HepG2 (cell line): ENCODE data around the gene LZTS2. TPM values are rescaled to one million over a fixed set of nuclear protein-coding genes. Genes with fewer than 3 reads are reported as not detected.

ENCODE experiments used
- ATAC-seq: fragments of 200-7000 bp; cut with Tn5 transposase; 3 replicates; pipeline ENCODE4 v1.9.1; 2020; ENCODE audit warnings: mild to moderate bottlenecking, moderate library complexity
- BruUV-seq: library from RNA; stranded (reverse); fragments of 400-500 nt; replicated peaks from 2 replicates; lab custom pipeline; 2021; lab: Mats Ljungman, UMichigan
- CTCF ChIA-PET: fragments of 300-600 bp; formaldehyde crosslinking; extraction: SDS; loops from one replicate; lab custom pipeline; 2021; ENCODE audit warnings: low total read pairs, inconsistent platforms, low intra/inter-chr PET ratio; lab: Yijun Ruan, JAX
- POLR2A ChIA-PET: fragments of 350-600 bp; sonication (Branson Sonifier 250); formaldehyde crosslinking; loops from one replicate; lab custom pipeline; 2020; ENCODE audit warnings: antibody characterized with exemption, inconsistent platforms; lab: Yijun Ruan, JAX
- DNase-seq: peaks from one replicate; pipeline ENCODE4 v3.0.0-alpha.2; 2015; ENCODE audit warnings: low spot score
- FAIRE-seq: peaks from 3 replicates; lab custom pipeline; 2011; peaks lifted over from hg19 to GRCh38; lab: Jason Lieb, UNC
- H2AFZ ChIP-seq: one replicate; pipeline ENCODE4 v1.6.1; 2011; ENCODE audit warnings: low read length, inconsistent platforms
- H3K27ac ChIP-seq: fragments of 300-600 bp; 3 replicates; pipeline ENCODE4 v1.8.0; 2011; ENCODE audit warnings: mixed run types, mild to moderate bottlenecking, mixed read lengths, low read length, inconsistent platforms; ENCODE audit not compliant: insufficient read depth; ENCODE audit errors: extremely low read length
- H3K27me3 ChIP-seq, 2 experiments: fragments of 200-600 bp in 1 of 2; 2 replicates in 1 of 2; 3 replicates in 1 of 2; pipeline versions ENCODE4 v1.6.0 to v1.8.0; 2011; ENCODE audit warnings: low read length in 2 of 2, mild to moderate bottlenecking in 2 of 2, moderate library complexity in 2 of 2, inconsistent platforms in 1 of 2; ENCODE audit not compliant: insufficient read depth in 2 of 2, control insufficient read depth in 1 of 2
- H3K36me3 ChIP-seq, 2 experiments: fragments of 200-600 bp in 1 of 2; replicated peaks in 1 of 2; 2 replicates in 1 of 2; 3 replicates in 1 of 2; pipeline versions ENCODE4 v1.5.1 to v1.8.0; 2011; ENCODE audit warnings: low read length in 2 of 2, inconsistent platforms in 1 of 2; ENCODE audit not compliant: insufficient read depth in 2 of 2, control insufficient read depth in 1 of 2
- H3K4me1 ChIP-seq: 2 replicates; pipeline ENCODE4 v1.5.1; 2012; ENCODE audit warnings: low read length, inconsistent platforms; ENCODE audit not compliant: insufficient read depth
- H3K4me2 ChIP-seq: 2 replicates; pipeline ENCODE4 v1.6.0; 2011; ENCODE audit warnings: low read depth, low read length, inconsistent platforms
- H3K4me3 ChIP-seq, 3 experiments: fragments of 200-600 bp in 1 of 3; sonication (generic), shearing (Covaris generic) in 1 of 3; replicated peaks in 1 of 3; 2 replicates each; pipeline ENCODE4 v1.5.1; 2011 to 2016; ENCODE audit warnings: low read length in 3 of 3, inconsistent platforms in 2 of 3, low read depth in 2 of 3, mild to moderate bottlenecking in 2 of 3, control low read depth in 1 of 3, mixed read lengths in 1 of 3; ENCODE audit not compliant: insufficient read depth in 1 of 3
- H3K79me2 ChIP-seq: one replicate; pipeline ENCODE4 v1.6.1; 2011; ENCODE audit warnings: low read length, inconsistent platforms; ENCODE audit not compliant: insufficient read depth
- H3K9ac ChIP-seq: 2 replicates; pipeline ENCODE4 v1.6.0; 2011; ENCODE audit warnings: mild to moderate bottlenecking, low read depth, low read length, inconsistent platforms; ENCODE audit not compliant: insufficient read depth
- H3K9me3 ChIP-seq: 2 replicates; pipeline ENCODE4 v1.5.1; 2012; ENCODE audit warnings: mild to moderate bottlenecking, low read length
- H4K20me1 ChIP-seq: 2 replicates; pipeline ENCODE4 v1.6.0; 2011; ENCODE audit warnings: inconsistent platforms, mild to moderate bottlenecking, low read length, moderate library complexity; ENCODE audit not compliant: insufficient read depth
- HDAC1 ChIP-seq: sonication (generic); formaldehyde crosslinking; IDR thresholded peaks from 2 replicates; pipeline ENCODE4 v1.5.1; 2020; ENCODE audit warnings: mild to moderate bottlenecking, missing genetic modification reagents
- TMF1 ChIP-seq: sonication (generic); formaldehyde crosslinking; IDR thresholded peaks from 2 replicates; pipeline ENCODE4 v1.8.1; 2022; ENCODE audit warnings: low read depth, missing genetic modification reagents
- TRIM24 ChIP-seq: sonication (generic); formaldehyde crosslinking; IDR thresholded peaks from 2 replicates; pipeline ENCODE4 v1.8.0; 2022; ENCODE audit warnings: mild to moderate bottlenecking, missing genetic modification reagents
- ZBTB2 ChIP-seq: sonication (generic); formaldehyde crosslinking; IDR thresholded peaks from 2 replicates; pipeline ENCODE4 v1.8.0; 2022; ENCODE audit warnings: low read depth, missing genetic modification reagents
- ZFP91 ChIP-seq: sonication (generic); formaldehyde crosslinking; IDR thresholded peaks from 2 replicates; pipeline ENCODE4 v1.9.0; 2022; ENCODE audit warnings: missing genetic modification reagents, mild to moderate bottlenecking, borderline replicate concordance
- ZNF780A ChIP-seq: sonication (generic); formaldehyde crosslinking; IDR thresholded peaks from 2 replicates; pipeline ENCODE4 v1.8.0; 2022; ENCODE audit warnings: mild to moderate bottlenecking, missing genetic modification reagents, moderate library complexity
- ZNF879 ChIP-seq: sonication (generic); formaldehyde crosslinking; IDR thresholded peaks from 2 replicates; pipeline ENCODE4 v1.8.1; 2023; ENCODE audit warnings: missing genetic modification reagents
- WGBS: methylation state at CpG from one replicate; pipeline ENCODE4 v1.1.6; 2017; ENCODE audit warnings: low lambda C conversion rate; 5-methylcytosine and 5-hydroxymethylcytosine counted together
- in situ Hi-C: cut with HindIII; loops from 2 replicates; pipeline ENCODE4 v1.10.0; 2017; ENCODE audit warnings: low pct_unique_long_range_greater_than_20kb; ENCODE audit not compliant: extremely low pct_ligation_motif_present
- intact Hi-C: fragments of 100-400 bp; cut with micrococcal nuclease; formaldehyde crosslinking; loops from one replicate; pipeline ENCODE4 v1.10.0; 2022; ENCODE audit not compliant: unreplicated experiment
- polyA plus RNA-seq, 8 experiments: library from polyadenylated mRNA; depleted of rRNA in 3 of 8; stranded (reverse) in 7 of 8; unstranded in 1 of 8; fragments of >200 nt; fragmentation: Illumina TruSeq in 4 of 8; extraction: Trizol in 4 of 8; gene quantifications; 2 replicates each; pipeline versions ENCODE4 v1.2.1 to v1.2.3, GENCODE V29; 2011 to 2016; ENCODE audit warnings: low read depth in 4 of 8, missing spikeins in 1 of 8, mixed read lengths in 1 of 8; ENCODE audit not compliant: insufficient read depth in 1 of 8
- total RNA-seq, 5 experiments: library from RNA; depleted of rRNA; stranded (reverse); fragments of >200 nt; fragmentation: Illumina TruSeq; extraction: Trizol; gene quantifications; 2 replicates each; pipeline ENCODE4 v1.2.3, GENCODE V29; 2016; ENCODE audit warnings: low read depth in 1 of 5
- TF ChIP-seq, protein P1 (sequence below): sonication (generic); formaldehyde crosslinking; IDR thresholded peaks from 2 replicates; pipeline ENCODE4 v1.9.0; 2021; ENCODE audit warnings: missing genetic modification reagents, mild to moderate bottlenecking, borderline replicate concordance
- TF ChIP-seq, protein P2 (sequence below): IDR thresholded peaks from 2 replicates; pipeline ENCODE4 v1.6.1; 2012; ENCODE audit warnings: low read depth, low read length, improper control_type of control experiment
- TF ChIP-seq, protein P3 (sequence below): sonication (generic); formaldehyde crosslinking; IDR thresholded peaks from 2 replicates; pipeline ENCODE4 v1.8.1; 2023; ENCODE audit warnings: mild to moderate bottlenecking, missing genetic modification reagents, borderline replicate concordance

The LZTS2 gene
- total and polyA plus RNA-seq, 2 of the 13 experiments (the other 11 are each of a cell fraction or from before 2014, with no cell fraction given) = 43.6 to 65.6 TPM

DNA sequence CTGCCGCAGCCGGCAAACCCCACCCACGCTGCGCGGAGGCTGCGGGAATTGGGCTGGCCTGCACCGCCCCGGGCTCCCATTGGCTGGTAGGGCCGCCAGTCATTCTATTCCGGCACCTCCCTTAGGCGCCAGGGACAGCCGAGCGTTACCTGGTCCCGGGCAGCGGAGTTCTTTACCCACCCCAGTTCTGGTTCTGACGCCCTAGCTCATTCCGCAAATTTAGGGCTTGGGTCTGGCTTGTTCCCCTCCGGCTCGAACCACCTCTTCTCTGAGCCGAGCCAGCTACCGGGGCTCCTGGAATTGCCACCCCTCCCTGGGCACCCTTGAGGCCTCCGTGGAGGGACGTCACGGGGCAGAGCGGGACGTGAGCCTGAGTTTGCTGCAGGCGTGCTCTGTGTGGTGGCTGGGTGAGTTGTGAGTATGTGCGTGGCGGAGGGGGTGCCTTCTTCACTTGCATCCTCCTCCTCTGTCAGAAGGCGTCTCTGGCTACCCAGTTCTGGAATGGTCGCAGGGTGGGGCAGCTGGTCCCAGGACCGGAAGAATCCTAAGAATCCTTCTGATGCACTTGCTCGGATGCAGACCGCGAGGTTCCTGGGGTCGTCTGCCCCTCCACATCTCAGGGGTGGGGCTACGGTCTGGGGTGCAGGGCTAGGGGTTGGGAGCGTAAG is 31.7 kb downstream of the LZTS2 start, which contains the start of the genes PDZD7 and SFXN3 (continued):
- TF ChIP-seq, protein P1, sequence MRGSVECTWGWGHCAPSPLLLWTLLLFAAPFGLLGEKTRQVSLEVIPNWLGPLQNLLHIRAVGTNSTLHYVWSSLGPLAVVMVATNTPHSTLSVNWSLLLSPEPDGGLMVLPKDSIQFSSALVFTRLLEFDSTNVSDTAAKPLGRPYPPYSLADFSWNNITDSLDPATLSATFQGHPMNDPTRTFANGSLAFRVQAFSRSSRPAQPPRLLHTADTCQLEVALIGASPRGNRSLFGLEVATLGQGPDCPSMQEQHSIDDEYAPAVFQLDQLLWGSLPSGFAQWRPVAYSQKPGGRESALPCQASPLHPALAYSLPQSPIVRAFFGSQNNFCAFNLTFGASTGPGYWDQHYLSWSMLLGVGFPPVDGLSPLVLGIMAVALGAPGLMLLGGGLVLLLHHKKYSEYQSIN (CRISPR knock-in tag) = no peak
- TF ChIP-seq, all 625 proteins: peak for 53

GRCh38 chr10:101031796-101032636 is 32.4 kb downstream of the LZTS2 start:
- peak overlapping the region; percentile 77 for H3K9ac ChIP-seq
- no peaks in the 10 kb centered on the region for H3K79me2 ChIP-seq
- ATAC-seq = peak; percentile 71
- CTCF ChIA-PET = no interaction called here
- in situ Hi-C loops (loop anchor here (5.0 kb wide), 1 partner anchor 35 kb away; no protein-coding TSS in a partner anchor), intact Hi-C loops (loop anchor here (5.0 kb wide), 1 partner anchor 35 kb away; no protein-coding TSS in a partner anchor)
- BruUV-seq = no TSS peak
- H3K4me3 ChIP-seq = peak overlapping the region; percentile 73 to 80 (median 74)
- peak; percentile 49 for DNase-seq
- peak overlapping the region; percentile 65 for H3K27ac ChIP-seq
- H3K36me3 ChIP-seq = peaks cover 5 to 18% of the 10 kb centered on the region in 2 experiments; a peak in 3 of 5 replicates
- no peaks in the 10 kb centered on the region for H4K20me1 ChIP-seq
- H3K9me3 ChIP-seq = no peaks in the 10 kb centered on the region
- H3K27me3 ChIP-seq = no peaks in the 10 kb centered on the region; a peak in 1 of 5 replicates
- POLR2A ChIA-PET = interaction anchor here (0.6 to 4.6 kb wide), 10 partner anchors 9 to 62 kb away, joined by 3 to 51 read pairs (median 10); partner anchors contain the start of genes KAZALD1, LZTS2 and SEMA4G
- no peak overlapping the region for H2AFZ ChIP-seq
- peaks cover 66% of the 10 kb centered on the region for H3K4me1 ChIP-seq
- H3K4me2 ChIP-seq = peak overlapping the region; percentile 96
- 4% methylated on average over 11 of the region's 47 CpGs for WGBS
- FAIRE-seq = peak; percentile 15
- TF ChIP-seq, protein P2, sequence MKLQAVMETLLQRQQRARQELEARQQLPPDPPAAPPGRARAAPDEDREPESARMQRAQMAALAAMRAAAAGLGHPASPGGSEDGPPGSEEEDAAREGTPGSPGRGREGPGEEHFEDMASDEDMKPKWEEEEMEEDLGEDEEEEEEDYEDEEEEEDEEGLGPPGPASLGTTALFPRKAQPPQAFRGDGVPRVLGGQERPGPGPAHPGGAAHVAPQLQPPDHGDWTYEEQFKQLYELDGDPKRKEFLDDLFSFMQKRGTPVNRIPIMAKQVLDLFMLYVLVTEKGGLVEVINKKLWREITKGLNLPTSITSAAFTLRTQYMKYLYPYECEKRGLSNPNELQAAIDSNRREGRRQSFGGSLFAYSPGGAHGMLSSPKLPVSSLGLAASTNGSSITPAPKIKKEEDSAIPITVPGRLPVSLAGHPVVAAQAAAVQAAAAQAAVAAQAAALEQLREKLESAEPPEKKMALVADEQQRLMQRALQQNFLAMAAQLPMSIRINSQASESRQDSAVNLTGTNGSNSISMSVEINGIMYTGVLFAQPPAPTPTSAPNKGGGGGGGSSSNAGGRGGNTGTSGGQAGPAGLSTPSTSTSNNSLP = no peak
- TF ChIP-seq TMF1 (CRISPR knock-in tag) (no peak), HDAC1 (CRISPR knock-in tag) (peak; percentile 44), ZFP91 (peak; percentile 45; the same call in 1 of the 2 replicates), ZNF879 (CRISPR knock-in tag) (no peak), ZBTB2 (no peak), ZNF780A (CRISPR knock-in tag) (no peak), TRIM24 (CRISPR knock-in tag) (no peak)
- TF ChIP-seq, protein P3, sequence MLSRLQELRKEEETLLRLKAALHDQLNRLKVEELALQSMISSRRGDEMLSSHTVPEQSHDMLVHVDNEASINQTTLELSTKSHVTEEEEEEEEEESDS (CRISPR knock-in tag) = no peak
